HepG2 (cell line): Measurements from ENCODE around the gene CADM4. TPM values are rescaled to one million over a fixed set of nuclear protein-coding genes. Genes with fewer than 3 reads are reported as not detected.

ENCODE experiments used
- CENPT ChIP-seq: sonication (generic); formaldehyde crosslinking; IDR thresholded peaks from 2 replicates; pipeline ENCODE4 v1.8.0; 2022; ENCODE audit warnings: low read depth, mild to moderate bottlenecking, moderate library complexity, missing genetic modification reagents
- CHCHD3 ChIP-seq: sonication (generic); formaldehyde crosslinking; IDR thresholded peaks from 2 replicates; pipeline ENCODE4 v1.8.0; 2022; ENCODE audit warnings: mild to moderate bottlenecking, missing genetic modification reagents, moderate library complexity
- CSRNP1 ChIP-seq: sonication (generic); formaldehyde crosslinking; IDR thresholded peaks from 2 replicates; pipeline ENCODE4 v1.8.1; 2023; ENCODE audit warnings: mild to moderate bottlenecking, missing genetic modification reagents
- GABPB1 ChIP-seq: IDR thresholded peaks from 2 replicates; pipeline ENCODE4 v1.6.1; 2016; ENCODE audit warnings: mild to moderate bottlenecking, missing genetic modification reagents, moderate library complexity, missing compliant biosample characterization
- NR1H2 ChIP-seq: sonication (generic); formaldehyde crosslinking; IDR thresholded peaks from 2 replicates; pipeline ENCODE4 v1.8.1; 2022; ENCODE audit warnings: low read depth, missing genetic modification reagents, borderline replicate concordance
- POLR2G ChIP-seq: fragments of 200-400 bp; formaldehyde crosslinking; IDR thresholded peaks from 2 replicates; pipeline ENCODE4 v1.6.1; 2018; ENCODE audit warnings: mild to moderate bottlenecking, low read depth, low read length, moderate library complexity
- RFXAP ChIP-seq: sonication (generic); formaldehyde crosslinking; IDR thresholded peaks from 2 replicates; pipeline ENCODE4 v1.4.0; 2020; ENCODE audit warnings: missing genetic modification reagents, borderline replicate concordance
- SOX6 ChIP-seq, 2 experiments: fragments of 450-650 bp in 1 of 2; sonication (generic) in 1 of 2; formaldehyde crosslinking in 1 of 2; IDR thresholded peaks; 2 replicates each; pipeline versions ENCODE4 v1.4.0 to v1.6.1; 2017 to 2020; ENCODE audit warnings: antibody characterized with exemption in 1 of 2, mild to moderate bottlenecking in 1 of 2, missing genetic modification reagents in 1 of 2
- ZBTB20 ChIP-seq: sonication (generic); formaldehyde crosslinking; IDR thresholded peaks from 2 replicates; pipeline ENCODE4 v1.8.1; 2023; ENCODE audit warnings: missing genetic modification reagents, low read depth, mild to moderate bottlenecking, borderline replicate concordance
- ZBTB34 ChIP-seq: sonication (generic); formaldehyde crosslinking; IDR thresholded peaks from 2 replicates; pipeline ENCODE4 v1.8.0; 2022; ENCODE audit warnings: mild to moderate bottlenecking, missing genetic modification reagents
- ZFP82 ChIP-seq: sonication (generic); formaldehyde crosslinking; IDR thresholded peaks from 2 replicates; pipeline ENCODE4 v1.5.1; 2020; ENCODE audit warnings: mild to moderate bottlenecking, missing genetic modification reagents, borderline replicate concordance
- ZNF20 ChIP-seq: sonication (generic); formaldehyde crosslinking; IDR thresholded peaks from 2 replicates; pipeline ENCODE4 v1.4.0; 2020; ENCODE audit warnings: mild to moderate bottlenecking, moderate library complexity, missing genetic modification reagents
- ZNF235 ChIP-seq: sonication (generic); formaldehyde crosslinking; IDR thresholded peaks from 2 replicates; pipeline ENCODE4 v1.8.1; 2023; ENCODE audit warnings: mild to moderate bottlenecking, missing genetic modification reagents, borderline replicate concordance
- ZNF282 ChIP-seq: fragments of 450-650 bp; IDR thresholded peaks from 2 replicates; pipeline ENCODE4 v1.6.1; 2018; ENCODE audit not compliant: partially characterized antibody
- ZNF576 ChIP-seq: sonication (generic); formaldehyde crosslinking; IDR thresholded peaks from 2 replicates; pipeline ENCODE4 v1.4.0; 2020; ENCODE audit warnings: mild to moderate bottlenecking, missing genetic modification reagents
- polyA plus RNA-seq, 8 experiments: library from polyadenylated mRNA; depleted of rRNA in 3 of 8; stranded (reverse) in 7 of 8; unstranded in 1 of 8; fragments of >200 nt; fragmentation: Illumina TruSeq in 4 of 8; extraction: Trizol in 4 of 8; gene quantifications; 2 replicates each; pipeline versions ENCODE4 v1.2.1 to v1.2.3, GENCODE V29; 2011 to 2016; ENCODE audit warnings: low read depth in 4 of 8, missing spikeins in 1 of 8, mixed read lengths in 1 of 8; ENCODE audit not compliant: insufficient read depth in 1 of 8
- total RNA-seq, 5 experiments: library from RNA; depleted of rRNA; stranded (reverse); fragments of >200 nt; fragmentation: Illumina TruSeq; extraction: Trizol; gene quantifications; 2 replicates each; pipeline ENCODE4 v1.2.3, GENCODE V29; 2016; ENCODE audit warnings: low read depth in 1 of 5
- TF ChIP-seq, protein P1 (sequence below): sonication (generic); formaldehyde crosslinking; IDR thresholded peaks from 2 replicates; pipeline ENCODE4 v1.9.0; 2022; ENCODE audit warnings: missing genetic modification reagents, mild to moderate bottlenecking, borderline replicate concordance
- TF ChIP-seq, protein P2 (sequence below), 2 experiments: sonication (generic) in 1 of 2; formaldehyde crosslinking in 1 of 2; IDR thresholded peaks; 2 replicates each; pipeline versions ENCODE4 v1.4.0 to v1.6.1; 2016 to 2020; ENCODE audit warnings: borderline replicate concordance in 1 of 2, low read depth in 1 of 2, mild to moderate bottlenecking in 1 of 2, missing genetic modification reagents in 1 of 2

Gene CADM4
- total and polyA plus RNA-seq, 2 of the 13 experiments (the other 11 are each of a cell fraction or from before 2014, with no cell fraction given), result 8.5 to 16.0 TPM

- TF ChIP-seq, protein P1, sequence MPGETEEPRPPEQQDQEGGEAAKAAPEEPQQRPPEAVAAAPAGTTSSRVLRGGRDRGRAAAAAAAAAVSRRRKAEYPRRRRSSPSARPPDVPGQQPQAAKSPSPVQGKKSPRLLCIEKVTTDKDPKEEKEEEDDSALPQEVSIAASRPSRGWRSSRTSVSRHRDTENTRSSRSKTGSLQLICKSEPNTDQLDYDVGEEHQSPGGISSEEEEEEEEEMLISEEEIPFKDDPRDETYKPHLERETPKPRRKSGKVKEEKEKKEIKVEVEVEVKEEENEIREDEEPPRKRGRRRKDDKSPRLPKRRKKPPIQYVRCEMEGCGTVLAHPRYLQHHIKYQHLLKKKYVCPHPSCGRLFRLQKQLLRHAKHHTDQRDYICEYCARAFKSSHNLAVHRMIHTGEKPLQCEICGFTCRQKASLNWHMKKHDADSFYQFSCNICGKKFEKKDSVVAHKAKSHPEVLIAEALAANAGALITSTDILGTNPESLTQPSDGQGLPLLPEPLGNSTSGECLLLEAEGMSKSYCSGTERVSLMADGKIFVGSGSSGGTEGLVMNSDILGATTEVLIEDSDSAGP, result peak; percentile 47; the same call in 1 of the 2 replicates
- TF ChIP-seq ZNF20 (no peak), ZNF576 (CRISPR knock-in tag) (no peak), ZBTB34 (CRISPR knock-in tag) (no peak), ZNF282 (no peak), CENPT (CRISPR knock-in tag) (no peak), RFXAP (CRISPR knock-in tag) (no peak), CSRNP1 (CRISPR knock-in tag) (peak; percentile 77; the same call in 1 of the 2 replicates), ZNF235 (no peak), SOX6 (IDR thresholded peaks at IDR 0.05) (no peak), SOX6 (CRISPR knock-in tag; IDR thresholded peaks at IDR 0.05) (0 out of 2 replicates have a peak, but pooled peaks have one; percentile 16), GABPB1 (CRISPR knock-in tag) (peak; percentile 42; the same call in 1 of the 2 replicates), ZBTB20 (CRISPR knock-in tag) (no peak), NR1H2 (CRISPR knock-in tag) (0 out of 2 replicates have a peak, but pooled peaks have one; percentile 25), ZFP82 (CRISPR knock-in tag) (no peak), POLR2G (no peak), CHCHD3 (CRISPR knock-in tag) (peak; percentile 84; the same call in 1 of the 2 replicates)
- TF ChIP-seq, protein P2, sequence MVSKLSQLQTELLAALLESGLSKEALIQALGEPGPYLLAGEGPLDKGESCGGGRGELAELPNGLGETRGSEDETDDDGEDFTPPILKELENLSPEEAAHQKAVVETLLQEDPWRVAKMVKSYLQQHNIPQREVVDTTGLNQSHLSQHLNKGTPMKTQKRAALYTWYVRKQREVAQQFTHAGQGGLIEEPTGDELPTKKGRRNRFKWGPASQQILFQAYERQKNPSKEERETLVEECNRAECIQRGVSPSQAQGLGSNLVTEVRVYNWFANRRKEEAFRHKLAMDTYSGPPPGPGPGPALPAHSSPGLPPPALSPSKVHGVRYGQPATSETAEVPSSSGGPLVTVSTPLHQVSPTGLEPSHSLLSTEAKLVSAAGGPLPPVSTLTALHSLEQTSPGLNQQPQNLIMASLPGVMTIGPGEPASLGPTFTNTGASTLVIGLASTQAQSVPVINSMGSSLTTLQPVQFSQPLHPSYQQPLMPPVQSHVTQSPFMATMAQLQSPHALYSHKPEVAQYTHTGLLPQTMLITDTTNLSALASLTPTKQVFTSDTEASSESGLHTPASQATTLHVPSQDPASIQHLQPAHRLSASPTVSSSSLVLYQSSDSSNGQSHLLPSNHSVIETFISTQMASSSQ (IDR thresholded peaks at IDR 0.05; ENCODE audit: low read depth), result no peak
- TF ChIP-seq, protein P2 (CRISPR knock-in tag; IDR thresholded peaks at IDR 0.05; ENCODE audit: borderline replicate concordance), result no peak
Observed at GRCh38 chr19:43639519-43640423, at the start of gene CADM4 (continued).
